ENCODE results near the gene GALK2.

Gene GALK2

DNA sequence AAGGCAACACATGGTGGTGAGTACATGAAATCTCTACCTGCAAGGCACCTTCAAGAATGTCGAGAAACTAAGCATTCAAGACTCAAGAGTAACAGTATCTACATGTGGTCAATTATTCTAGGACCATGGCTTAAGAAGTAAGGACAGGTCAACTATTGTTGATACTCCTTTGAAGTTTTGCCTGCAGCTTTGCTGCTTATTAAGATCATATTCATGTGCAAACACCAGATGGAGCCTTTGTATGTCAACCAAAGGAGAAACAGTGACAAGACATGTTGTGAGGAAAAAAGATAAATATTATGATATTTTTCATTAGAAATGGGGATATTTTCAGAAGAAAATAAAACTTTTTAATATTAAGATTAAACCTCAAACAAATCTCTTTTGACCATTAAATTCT is 200.7 kb downstream of the GALK2 start:
- Histone ChIP-seq H3K36me3 (no peaks in the 10 kb centered on the region), H3K4me3 (ENCODE audit: low read depth in 1 of 2, low read length in 1 of 2) (no peak overlapping the region)

DNA sequence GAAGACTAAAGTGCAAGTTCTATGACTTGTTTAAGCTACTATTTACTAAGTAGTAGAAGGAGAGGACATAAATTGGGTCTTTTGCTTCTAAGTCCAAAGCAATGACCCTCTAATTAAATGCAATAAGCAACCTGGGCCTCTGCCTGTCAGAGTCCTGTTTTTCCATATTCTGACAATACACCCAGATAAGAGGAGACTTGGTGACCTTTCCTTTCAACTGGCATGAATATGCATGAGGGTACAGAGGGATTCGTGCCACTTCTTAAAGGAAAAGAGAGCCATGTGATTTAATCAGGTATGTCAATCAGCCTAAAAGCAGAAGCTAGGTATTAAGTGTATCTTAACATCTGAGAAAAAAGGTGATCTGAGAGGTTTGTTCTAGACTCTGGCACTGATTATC is 202.3 kb downstream of the GALK2 start:
- TF ChIP-seq, protein P1, sequence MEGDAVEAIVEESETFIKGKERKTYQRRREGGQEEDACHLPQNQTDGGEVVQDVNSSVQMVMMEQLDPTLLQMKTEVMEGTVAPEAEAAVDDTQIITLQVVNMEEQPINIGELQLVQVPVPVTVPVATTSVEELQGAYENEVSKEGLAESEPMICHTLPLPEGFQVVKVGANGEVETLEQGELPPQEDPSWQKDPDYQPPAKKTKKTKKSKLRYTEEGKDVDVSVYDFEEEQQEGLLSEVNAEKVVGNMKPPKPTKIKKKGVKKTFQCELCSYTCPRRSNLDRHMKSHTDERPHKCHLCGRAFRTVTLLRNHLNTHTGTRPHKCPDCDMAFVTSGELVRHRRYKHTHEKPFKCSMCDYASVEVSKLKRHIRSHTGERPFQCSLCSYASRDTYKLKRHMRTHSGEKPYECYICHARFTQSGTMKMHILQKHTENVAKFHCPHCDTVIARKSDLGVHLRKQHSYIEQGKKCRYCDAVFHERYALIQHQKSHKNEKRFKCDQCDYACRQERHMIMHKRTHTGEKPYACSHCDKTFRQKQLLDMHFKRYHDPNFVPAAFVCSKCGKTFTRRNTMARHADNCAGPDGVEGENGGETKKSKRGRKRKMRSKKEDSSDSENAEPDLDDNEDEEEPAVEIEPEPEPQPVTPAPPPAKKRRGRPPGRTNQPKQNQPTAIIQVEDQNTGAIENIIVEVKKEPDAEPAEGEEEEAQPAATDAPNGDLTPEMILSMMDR (IDR thresholded peaks at IDR 0.05), result no peak
- Histone ChIP-seq H3K9me3 (no peaks in the 10 kb centered on the region), H3K4me3 (ENCODE audit: low read depth in 1 of 2, low read length in 1 of 2) (no peak overlapping the region), H3K36me3 (no peaks in the 10 kb centered on the region), H3K27ac (no peak overlapping the region), H3K27me3 (no peaks in the 10 kb centered on the region), H3K4me1 (ENCODE audit: control insufficient read depth in 1 of 2, insufficient read depth in 1 of 2, low read depth in 1 of 2, low read length in 1 of 2) (no peaks in the 10 kb centered on the region)

More for the DNA sequence above, 200.7 kb downstream of the GALK2 start:
- TF ChIP-seq, protein P1 (IDR thresholded peaks at IDR 0.05), result no peak
- Histone ChIP-seq H3K27ac (no peak overlapping the region), H3K4me1 (ENCODE audit: control insufficient read depth in 1 of 2, insufficient read depth in 1 of 2, low read depth in 1 of 2, low read length in 1 of 2) (no peaks in the 10 kb centered on the region), H3K9me3 (no peaks in the 10 kb centered on the region), H3K27me3 (no peaks in the 10 kb centered on the region)

DNA sequence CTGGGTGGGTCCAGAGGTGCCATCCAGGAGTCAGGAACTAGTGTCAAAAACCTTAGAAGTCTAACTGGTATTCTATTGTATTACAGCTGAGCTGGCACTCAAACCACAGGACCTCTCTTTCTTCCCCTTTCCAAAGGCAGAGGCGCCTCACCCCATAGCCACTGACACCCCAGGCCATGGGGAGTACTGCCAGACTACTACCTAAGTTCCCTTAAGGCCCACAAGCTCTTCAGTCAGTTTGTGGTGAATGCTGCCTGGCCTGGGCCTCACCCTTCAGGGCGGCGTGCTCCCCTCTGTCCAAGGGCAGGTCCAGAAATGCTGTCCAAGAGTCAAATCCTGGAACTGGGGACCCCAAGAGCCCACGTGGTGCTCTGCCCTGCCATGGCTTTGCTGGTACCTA is 209.9 kb downstream of the GALK2 start:
- Histone ChIP-seq H3K4me3 (ENCODE audit: low read depth in 1 of 2, low read length in 1 of 2) (no peak overlapping the region), H3K27ac (no peak overlapping the region), H3K36me3 (no peaks in the 10 kb centered on the region), H3K4me1 (ENCODE audit: control insufficient read depth in 1 of 2, insufficient read depth in 1 of 2, low read depth in 1 of 2, low read length in 1 of 2) (no peaks in the 10 kb centered on the region), H3K9me3 (no peaks in the 10 kb centered on the region), H3K27me3 (no peaks in the 10 kb centered on the region)
- TF ChIP-seq, protein P1 (IDR thresholded peaks at IDR 0.05), result no peak

DNA sequence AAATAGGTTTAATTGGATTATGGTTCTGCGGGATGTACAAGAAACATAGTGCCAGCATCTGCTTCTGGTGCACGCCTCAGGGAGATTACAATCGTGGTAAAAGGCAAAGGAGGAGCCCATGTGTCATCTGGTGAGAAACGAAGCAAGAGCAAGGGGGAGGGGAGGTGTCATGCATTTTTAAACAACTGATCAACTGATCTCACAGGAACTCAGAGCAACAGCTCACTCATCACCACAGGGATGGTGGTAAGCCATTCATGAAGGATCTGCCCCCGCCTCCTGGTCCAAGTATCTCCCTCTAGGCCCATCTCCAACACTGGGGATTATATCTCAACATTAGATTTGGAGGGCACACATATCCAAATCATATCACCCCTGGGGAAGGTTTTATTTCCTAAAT is 210.9 kb downstream of the GALK2 start:
- no peaks in the 10 kb centered on the region for H3K27me3 ChIP-seq
- H3K27ac ChIP-seq, result no peak overlapping the region
- H3K4me3 ChIP-seq (ENCODE audit: low read depth in 1 of 2, low read length in 1 of 2), result no peak overlapping the region
- TF ChIP-seq, protein P1 (IDR thresholded peaks at IDR 0.05), result no peak
- no peaks in the 10 kb centered on the region for H3K36me3 ChIP-seq
- no peaks in the 10 kb centered on the region for H3K4me1 ChIP-seq (ENCODE audit: control insufficient read depth in 1 of 2, insufficient read depth in 1 of 2, low read depth in 1 of 2, low read length in 1 of 2)
- H3K9me3 ChIP-seq, result no peaks in the 10 kb centered on the region
